Measurements from ENCODE around the gene TOR2A. TPM values are rescaled to one million over a fixed set of nuclear protein-coding genes. Genes with fewer than 3 reads are reported as not detected.

TOR2A gene
- total RNA-seq, 4 donors from 2014 or later, result 31.4 to 126 (median 48.1) TPM

DNA sequence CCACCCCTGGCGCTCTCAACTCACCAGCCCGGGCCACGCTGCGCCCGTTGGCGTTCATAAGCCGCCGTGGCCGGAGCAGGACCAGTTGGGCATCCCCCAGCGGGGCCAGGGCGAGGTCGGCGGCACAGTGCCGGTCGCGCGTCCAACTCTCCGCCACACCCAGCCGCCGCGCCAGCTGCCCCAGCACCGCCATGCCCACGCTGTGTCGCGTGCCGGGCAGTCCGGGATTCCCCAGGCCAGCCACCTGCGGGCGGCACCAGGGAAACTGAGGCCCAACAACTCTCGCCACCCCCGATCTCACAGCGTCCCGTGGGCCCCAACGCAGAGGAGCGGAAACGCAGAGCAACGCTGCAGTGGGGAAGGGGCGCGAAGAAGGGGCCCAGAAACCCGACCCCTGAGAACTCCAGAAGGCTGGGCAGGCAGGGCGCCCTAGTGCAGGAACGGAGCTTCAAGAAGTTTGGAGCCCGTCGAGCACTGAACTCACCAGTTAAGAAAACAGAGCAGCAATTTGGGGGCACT lies 20.1 kb downstream of the TOR2A start:
- 1% methylated on average over 30 of the region's 44 CpGs; no CpG with 5 or more reads in 1 of the 2 donors for WGBS, 2 donors (ENCODE audit: low coverage in 1 of 2)
- in situ Hi-C loops (cut with MboI; ENCODE audit: low pct_ligation_motif_present in 1 of 4, low pct_unique_long_range_greater_than_20kb in 1 of 4, low sequenced_read_pairs in 3 of 4), result no loop called here
- Histone ChIP-seq H3K9me3 (no peaks in the 10 kb centered on the region), H3K4me3 (peak overlapping the region; percentile 49 to 77 (median 57)), H3K27ac (peak overlapping the region; percentile 82 to 94 (median 88)), H3K4me1 (peaks cover 7 to 19% (median 14%) of the 10 kb centered on the region in 4 donors), H3K36me3 (no peaks in the 10 kb centered on the region), H3K27me3 (no peaks in the 10 kb centered on the region)
- TF ChIP-seq POLR2AphosphoS5 (IDR thresholded peaks at IDR 0.05) (no peak), CTCF (IDR thresholded peaks at IDR 0.05) (no peak)
- DNase-seq, result peak; percentile 57
- intact Hi-C loops (cut with DNase I; ENCODE audit: low total_unique reads), result no loop called here

GRCh38 chr9:127714020-127714750 lies 20.9 kb downstream of the TOR2A start:
- no peaks in the 10 kb centered on the region for H3K9me3 ChIP-seq
- peak overlapping the region in 3 of 4 donors; percentile 51 to 77 (median 63) for H3K4me3 ChIP-seq
- peaks cover 7 to 19% (median 14%) of the 10 kb centered on the region in 4 donors for H3K4me1 ChIP-seq
- no peak for DNase-seq
- H3K36me3 ChIP-seq, result no peaks in the 10 kb centered on the region
- in situ Hi-C loops (cut with MboI; ENCODE audit: low pct_ligation_motif_present in 1 of 4, low pct_unique_long_range_greater_than_20kb in 1 of 4, low sequenced_read_pairs in 3 of 4) (no loop called here), intact Hi-C loops (cut with DNase I; ENCODE audit: low total_unique reads) (no loop called here)
- H3K27ac ChIP-seq, result no peak overlapping the region
- no peaks in the 10 kb centered on the region for H3K27me3 ChIP-seq
- no peak for TF ChIP-seq EP300 (IDR thresholded peaks at IDR 0.05; ENCODE audit: low read depth)
- no peak for TF ChIP-seq POLR2AphosphoS5 (IDR thresholded peaks at IDR 0.05)
- no peak for TF ChIP-seq POLR2A (IDR thresholded peaks at IDR 0.05)
- TF ChIP-seq CTCF (IDR thresholded peaks at IDR 0.05), result no peak
- 79% methylated on average over 19 of the region's 19 CpGs; no CpG with 5 or more reads in 1 of the 2 donors for WGBS, 2 donors (ENCODE audit: low coverage in 1 of 2)

DNA sequence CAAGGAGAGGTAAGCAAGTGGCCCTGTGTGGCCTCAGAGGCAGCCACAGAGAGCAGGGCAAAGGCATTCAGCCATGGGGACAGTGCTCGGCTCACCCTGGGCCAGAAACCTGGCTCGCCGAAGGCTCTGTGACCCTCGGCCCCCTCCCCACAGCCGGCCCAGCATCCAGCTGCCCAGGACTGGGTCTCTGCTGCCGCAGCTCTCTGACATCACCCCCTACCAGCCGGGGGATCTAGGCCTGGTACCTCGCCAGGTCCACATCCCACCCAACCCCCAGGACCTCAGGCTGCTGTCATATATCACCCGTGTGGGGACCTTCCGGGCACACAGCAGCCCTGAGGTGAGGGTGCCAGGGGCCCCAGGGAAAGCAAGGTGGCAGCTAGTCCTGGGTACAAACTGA lies 22.2 kb downstream of the TOR2A start:
- in situ Hi-C loops (cut with MboI; ENCODE audit: low pct_ligation_motif_present in 1 of 4, low pct_unique_long_range_greater_than_20kb in 1 of 4, low sequenced_read_pairs in 3 of 4), result no loop called here
- intact Hi-C loops (cut with DNase I; ENCODE audit: low total_unique reads), result no loop called here
- no peak overlapping the region for H3K27ac ChIP-seq
- no peaks in the 10 kb centered on the region for H3K9me3 ChIP-seq
- H3K4me1 ChIP-seq, result peaks cover 7 to 19% (median 14%) of the 10 kb centered on the region in 4 donors
- TF ChIP-seq POLR2A (IDR thresholded peaks at IDR 0.05), result no peak
- TF ChIP-seq CTCF (IDR thresholded peaks at IDR 0.05), result no peak
- TF ChIP-seq EP300 (IDR thresholded peaks at IDR 0.05; ENCODE audit: low read depth), result no peak
- TF ChIP-seq POLR2AphosphoS5 (IDR thresholded peaks at IDR 0.05), result no peak
- WGBS, 2 donors (ENCODE audit: low coverage in 1 of 2), result 95% methylated on average over 8 of the region's 10 CpGs; no CpG with 5 or more reads in 1 of the 2 donors
- no peak overlapping the region for H3K4me3 ChIP-seq
- no peaks in the 10 kb centered on the region for H3K36me3 ChIP-seq
- no peaks in the 10 kb centered on the region for H3K27me3 ChIP-seq
- no peak for DNase-seq

GRCh38 chr9:127712371-127712770 lies 22.7 kb downstream of the TOR2A start:
- no peak for DNase-seq
- Histone ChIP-seq H3K36me3 (no peaks in the 10 kb centered on the region), H3K9me3 (no peaks in the 10 kb centered on the region), H3K4me3 (no peak overlapping the region), H3K27me3 (no peaks in the 10 kb centered on the region), H3K4me1 (peaks cover 7 to 19% (median 15%) of the 10 kb centered on the region in 4 donors), H3K27ac (no peak overlapping the region)
- 95% methylated on average over 11 of the region's 11 CpGs; no CpG with 5 or more reads in 1 of the 2 donors for WGBS, 2 donors (ENCODE audit: low coverage in 1 of 2)
- in situ Hi-C loops (cut with MboI; ENCODE audit: low pct_ligation_motif_present in 1 of 4, low pct_unique_long_range_greater_than_20kb in 1 of 4, low sequenced_read_pairs in 3 of 4) (no loop called here), intact Hi-C loops (cut with DNase I; ENCODE audit: low total_unique reads) (no loop called here)
- TF ChIP-seq POLR2AphosphoS5 (IDR thresholded peaks at IDR 0.05), result no peak
- TF ChIP-seq POLR2A (IDR thresholded peaks at IDR 0.05), result no peak
- TF ChIP-seq EP300 (IDR thresholded peaks at IDR 0.05; ENCODE audit: low read depth), result no peak
- TF ChIP-seq CTCF (IDR thresholded peaks at IDR 0.05), result no peak
